GM21526 (cell line): ENCODE measurements around the gene STK24.

Experiments used
- ATAC-seq: cut with Tn5 transposase; IDR thresholded peaks from one replicate; pipeline ENCODE4 v1.9.1; 2021; ENCODE audit warnings: moderate library complexity; ENCODE audit not compliant: unreplicated experiment, low FRiP score

The STK24 gene

GRCh38 chr13:98514288-98514687, 62.6 kb downstream of the STK24 start:
- no peak for ATAC-seq

- ATAC-seq, result no peak
These were observed 63.1 kb downstream of the STK24 start for GRCh38 chr13:98513837-98514236.

GRCh38 chr13:98512774-98513665, 63.9 kb downstream of the STK24 start:
- no peak for ATAC-seq

GRCh38 chr13:98511435-98511834, 65.5 kb downstream of the STK24 start:
- ATAC-seq, result no peak

GRCh38 chr13:98510156-98510509, 66.8 kb downstream of the STK24 start:
- ATAC-seq, result no peak

GRCh38 chr13:98509271-98510155, 67.4 kb downstream of the STK24 start:
- ATAC-seq, result peak; percentile 46

- no peak for ATAC-seq
These were observed 68.2 kb downstream of the STK24 start for GRCh38 chr13:98508685-98509084.

- ATAC-seq, result no peak
These were observed 68.6 kb downstream of the STK24 start for GRCh38 chr13:98508280-98508679.

GRCh38 chr13:98507282-98507797, 69.6 kb downstream of the STK24 start:
- no peak for ATAC-seq

GRCh38 chr13:98506728-98507230, 70.1 kb downstream of the STK24 start:
- no peak for ATAC-seq

- no peak for ATAC-seq
These were observed 70.6 kb downstream of the STK24 start for GRCh38 chr13:98506322-98506721.

GRCh38 chr13:98505217-98505616, 71.7 kb downstream of the STK24 start:
- no peak for ATAC-seq

GRCh38 chr13:98504371-98504963, 72.4 kb downstream of the STK24 start:
- ATAC-seq, result peak; percentile 41

GRCh38 chr13:98504029-98504351, 72.9 kb downstream of the STK24 start:
- ATAC-seq, result no peak

GRCh38 chr13:98503175-98504028, 73.5 kb downstream of the STK24 start:
- no peak for ATAC-seq

- peak; percentile 76 for ATAC-seq
These were observed 75.9 kb downstream of the STK24 start for GRCh38 chr13:98500963-98501421.

GRCh38 chr13:98496966-98497365, 79.9 kb downstream of the STK24 start:
- no peak for ATAC-seq

GRCh38 chr13:98496479-98496791, 80.5 kb downstream of the STK24 start:
- no peak for ATAC-seq

GRCh38 chr13:98495627-98496478, 81.1 kb downstream of the STK24 start:
- ATAC-seq, result no peak
